Measurements from ENCODE around the gene PCNX1.

DNA sequence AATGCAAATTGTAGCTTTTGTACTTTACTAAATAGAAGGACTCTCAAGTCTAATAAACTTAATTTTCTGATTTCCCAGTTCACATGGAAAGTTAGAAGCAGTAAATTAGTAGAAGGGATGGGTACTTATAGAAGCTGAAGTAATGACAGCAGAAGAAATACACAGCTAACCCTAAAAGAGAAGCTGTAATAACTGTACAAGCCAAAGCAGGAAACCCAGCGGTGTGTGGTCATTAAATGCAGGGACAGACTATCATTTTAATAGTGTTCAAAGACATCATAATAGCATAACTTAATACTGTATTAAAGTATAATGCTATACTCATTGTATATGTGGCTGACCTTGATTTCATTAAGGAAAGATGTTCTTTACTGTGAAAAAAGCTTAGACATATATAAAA is 74.9 kb downstream of the PCNX1 start:
- no peak for TF ChIP-seq BRCA1 (IDR thresholded peaks at IDR 0.05)
- no peak for TF ChIP-seq BRCA1 (CRISPR knock-in tag; IDR thresholded peaks at IDR 0.05)
- TF ChIP-seq DPF2 (IDR thresholded peaks at IDR 0.05): no peak
- TF ChIP-seq MTF1 (CRISPR knock-in tag; IDR thresholded peaks at IDR 0.05; ENCODE audit: borderline replicate concordance): no peak
- no peak for TF ChIP-seq JUND (IDR thresholded peaks at IDR 0.05; ENCODE audit: borderline replicate concordance, low read depth, low read length)
- TF ChIP-seq JUND (tag; IDR thresholded peaks at IDR 0.05; ENCODE audit: borderline replicate concordance, low read depth, low read length): no peak
- no peak for TF ChIP-seq CEBPB (tag; IDR thresholded peaks at IDR 0.05)
- TF ChIP-seq ZNF24 (IDR thresholded peaks at IDR 0.05): no peak
- TF ChIP-seq, protein P1, sequence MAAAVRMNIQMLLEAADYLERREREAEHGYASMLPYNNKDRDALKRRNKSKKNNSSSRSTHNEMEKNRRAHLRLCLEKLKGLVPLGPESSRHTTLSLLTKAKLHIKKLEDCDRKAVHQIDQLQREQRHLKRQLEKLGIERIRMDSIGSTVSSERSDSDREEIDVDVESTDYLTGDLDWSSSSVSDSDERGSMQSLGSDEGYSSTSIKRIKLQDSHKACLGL (CRISPR knock-in tag; IDR thresholded peaks at IDR 0.05; ENCODE audit: borderline replicate concordance, poor library complexity, severe bottlenecking): no peak
- TF ChIP-seq CBX8 (IDR thresholded peaks at IDR 0.05; ENCODE audit: borderline replicate concordance, extremely low read depth, low read depth, low read length, poor library complexity, severe bottlenecking): no peak
- TF ChIP-seq SLC30A9 (CRISPR knock-in tag; IDR thresholded peaks at IDR 0.05): no peak
- TF ChIP-seq, protein P2, sequence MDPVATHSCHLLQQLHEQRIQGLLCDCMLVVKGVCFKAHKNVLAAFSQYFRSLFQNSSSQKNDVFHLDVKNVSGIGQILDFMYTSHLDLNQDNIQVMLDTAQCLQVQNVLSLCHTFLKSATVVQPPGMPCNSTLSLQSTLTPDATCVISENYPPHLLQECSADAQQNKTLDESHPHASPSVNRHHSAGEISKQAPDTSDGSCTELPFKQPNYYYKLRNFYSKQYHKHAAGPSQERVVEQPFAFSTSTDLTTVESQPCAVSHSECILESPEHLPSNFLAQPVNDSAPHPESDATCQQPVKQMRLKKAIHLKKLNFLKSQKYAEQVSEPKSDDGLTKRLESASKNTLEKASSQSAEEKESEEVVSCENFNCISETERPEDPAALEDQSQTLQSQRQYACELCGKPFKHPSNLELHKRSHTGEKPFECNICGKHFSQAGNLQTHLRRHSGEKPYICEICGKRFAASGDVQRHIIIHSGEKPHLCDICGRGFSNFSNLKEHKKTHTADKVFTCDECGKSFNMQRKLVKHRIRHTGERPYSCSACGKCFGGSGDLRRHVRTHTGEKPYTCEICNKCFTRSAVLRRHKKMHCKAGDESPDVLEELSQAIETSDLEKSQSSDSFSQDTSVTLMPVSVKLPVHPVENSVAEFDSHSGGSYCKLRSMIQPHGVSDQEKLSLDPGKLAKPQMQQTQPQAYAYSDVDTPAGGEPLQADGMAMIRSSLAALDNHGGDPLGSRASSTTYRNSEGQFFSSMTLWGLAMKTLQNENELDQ (CRISPR knock-in tag; IDR thresholded peaks at IDR 0.05; ENCODE audit: borderline replicate concordance): no peak
- no peak for TF ChIP-seq EP300 (IDR thresholded peaks at IDR 0.05; ENCODE audit: low read length)
- TF ChIP-seq, protein P3, sequence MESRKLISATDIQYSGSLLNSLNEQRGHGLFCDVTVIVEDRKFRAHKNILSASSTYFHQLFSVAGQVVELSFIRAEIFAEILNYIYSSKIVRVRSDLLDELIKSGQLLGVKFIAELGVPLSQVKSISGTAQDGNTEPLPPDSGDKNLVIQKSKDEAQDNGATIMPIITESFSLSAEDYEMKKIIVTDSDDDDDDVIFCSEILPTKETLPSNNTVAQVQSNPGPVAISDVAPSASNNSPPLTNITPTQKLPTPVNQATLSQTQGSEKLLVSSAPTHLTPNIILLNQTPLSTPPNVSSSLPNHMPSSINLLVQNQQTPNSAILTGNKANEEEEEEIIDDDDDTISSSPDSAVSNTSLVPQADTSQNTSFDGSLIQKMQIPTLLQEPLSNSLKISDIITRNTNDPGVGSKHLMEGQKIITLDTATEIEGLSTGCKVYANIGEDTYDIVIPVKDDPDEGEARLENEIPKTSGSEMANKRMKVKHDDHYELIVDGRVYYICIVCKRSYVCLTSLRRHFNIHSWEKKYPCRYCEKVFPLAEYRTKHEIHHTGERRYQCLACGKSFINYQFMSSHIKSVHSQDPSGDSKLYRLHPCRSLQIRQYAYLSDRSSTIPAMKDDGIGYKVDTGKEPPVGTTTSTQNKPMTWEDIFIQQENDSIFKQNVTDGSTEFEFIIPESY (CRISPR knock-in tag; IDR thresholded peaks at IDR 0.05): no peak
